Activated B cell treated with CpG ODN at 0.5 μM for 24 hours (primary cell): ENCODE results near the gene PRPF40B. TPM values are rescaled to one million over a fixed set of nuclear protein-coding genes. Genes with fewer than 3 reads are reported as not detected.
"Not testable (repeated sequence)": the region's sequence is repeated elsewhere in the genome, so short reads cannot be mapped to it uniquely, and the experiment has no call there.

Experiments used
- ATAC-seq: fragments of 200-7000 bp; cut with Tn5 transposase; one replicate; pipeline ENCODE4 v1.10.0; 2021; ENCODE audit warnings: low read depth, mild to moderate bottlenecking, moderate library complexity
- CTCF ChIA-PET: fragments of 350-600 bp; sonication (Branson Sonifier 250); formaldehyde crosslinking; loops from one replicate; lab custom pipeline; 2021; ENCODE audit warnings: antibody characterized with exemption; lab: Charles Lee
- POLR2A ChIA-PET: fragments of 350-600 bp; sonication (Branson Sonifier 250); formaldehyde crosslinking; loops from one replicate; lab custom pipeline; 2021; ENCODE audit warnings: antibody characterized with exemption; lab: Charles Lee
- DNase-seq: peaks from one replicate; pipeline ENCODE4 v3.0.0; 2022
- H3K27ac Mint-ChIP-seq: one replicate; pipeline ENCODE4 v1.8.0; 2020; ENCODE audit warnings: mixed read lengths
- H3K27me3 Mint-ChIP-seq: one replicate; pipeline ENCODE4 v1.8.0; 2021; ENCODE audit warnings: mixed read lengths
- H3K36me3 Mint-ChIP-seq: one replicate; pipeline ENCODE4 v1.8.0; 2021; ENCODE audit warnings: low read depth, mixed read lengths
- H3K4me1 Mint-ChIP-seq: one replicate; pipeline ENCODE4 v1.8.0; 2021; ENCODE audit warnings: mixed read lengths
- H3K4me3 Mint-ChIP-seq: one replicate; pipeline ENCODE4 v1.8.0; 2020; ENCODE audit warnings: mild to moderate bottlenecking, mixed read lengths
- H3K9me3 Mint-ChIP-seq: one replicate; pipeline ENCODE4 v1.8.0; 2020; ENCODE audit warnings: mixed read lengths
- CTCF ChIP-seq: fragments of 200-600 bp; IDR thresholded peaks from one replicate; pipeline ENCODE4 v1.8.0; 2022; ENCODE audit warnings: antibody characterized with exemption, mild to moderate bottlenecking
- intact Hi-C: fragments of 100-400 bp; cut with micrococcal nuclease; formaldehyde crosslinking; loops from one replicate; pipeline ENCODE4 v1.15.1; 2024
- total RNA-seq: library from RNA; stranded (reverse); gene quantifications from 2 replicates; pipeline ENCODE4 v1.2.3, GENCODE V29; 2022

The PRPF40B gene
- total RNA-seq, 1 donor from 2014 or later, result 23.4 TPM

GRCh38 chr12:49598527-49598926 is 24.8 kb upstream of the PRPF40B start:
- ChIA-PET POLR2A (no interaction called here), CTCF (no interaction called here)
- intact Hi-C loops, result no loop called here
- Mint-ChIP-seq H3K4me3 (no peak overlapping the region), H3K27me3 (no peaks in the 10 kb centered on the region), H3K36me3 (no peaks in the 10 kb centered on the region), H3K4me1 (peaks cover 3% of the 10 kb centered on the region), H3K27ac (no peak overlapping the region), H3K9me3 (peaks cover 4% of the 10 kb centered on the region)
- DNase-seq (no peak), ATAC-seq (no peak)
- TF ChIP-seq CTCF, result no peak

- Mint-ChIP-seq H3K9me3 (peaks cover 4% of the 10 kb centered on the region), H3K4me3 (no peak overlapping the region), H3K27ac (no peak overlapping the region), H3K27me3 (no peaks in the 10 kb centered on the region), H3K4me1 (peaks cover 3% of the 10 kb centered on the region), H3K36me3 (no peaks in the 10 kb centered on the region)
- ChIA-PET CTCF (interaction anchor here (1.3 kb wide), 1 partner anchor 367 kb away, joined by 3 read pairs; no protein-coding TSS in a partner anchor), POLR2A (interaction anchor here (2.2 kb wide), 1 partner anchor 23 kb away, joined by 6 read pairs; the partner anchor contains the start of gene PRPF40B)
- TF ChIP-seq CTCF, result no peak
- intact Hi-C loops, result no loop called here
- no peak for DNase-seq
- no peak for ATAC-seq
Measured at GRCh38 chr12:49599961-49600360, 23.4 kb upstream of the PRPF40B start.

GRCh38 chr12:49603721-49604120 is 19.6 kb upstream of the PRPF40B start:
- Mint-ChIP-seq H3K27me3 (no peaks in the 10 kb centered on the region), H3K27ac (no peak overlapping the region), H3K4me3 (no peak overlapping the region), H3K36me3 (no peaks in the 10 kb centered on the region), H3K9me3 (no peaks in the 10 kb centered on the region), H3K4me1 (no peaks in the 10 kb centered on the region)
- intact Hi-C loops, result no loop called here
- TF ChIP-seq CTCF, result no peak
- ATAC-seq, result no peak
- ChIA-PET CTCF (no interaction called here), POLR2A (interaction anchor here (0.6 kb wide), 1 partner anchor 32 kb away, joined by 3 read pairs; no protein-coding TSS in a partner anchor)
- no peak for DNase-seq

- ATAC-seq, result no peak
- ChIA-PET CTCF (no interaction called here), POLR2A (no interaction called here)
- Mint-ChIP-seq H3K36me3 (peaks cover under 1% of the 10 kb centered on the region), H3K9me3 (no peaks in the 10 kb centered on the region), H3K27me3 (no peaks in the 10 kb centered on the region), H3K4me3 (no peak overlapping the region), H3K27ac (no peak overlapping the region), H3K4me1 (no peaks in the 10 kb centered on the region)
- intact Hi-C loops, result no loop called here
- TF ChIP-seq CTCF, result no peak
- DNase-seq, result no peak
Measured at GRCh38 chr12:49604856-49605255, 18.5 kb upstream of the PRPF40B start.

- H3K27ac Mint-ChIP-seq, ATAC-seq, H3K36me3 Mint-ChIP-seq, H3K4me1 Mint-ChIP-seq, POLR2A ChIA-PET, H3K9me3 Mint-ChIP-seq, H3K4me3 Mint-ChIP-seq, CTCF ChIA-PET, intact Hi-C loops, H3K27me3 Mint-ChIP-seq, DNase-seq: not testable (repeated sequence)
Measured at GRCh38 chr12:49605539-49605938, 17.8 kb upstream of the PRPF40B start, which contains the start of gene FAM186B. FAM186B (minus strand) TSS chr12:49605639; CDS start chr12:49605477, 162 bp downstream.
